Natural killer cell (primary cell): Measurements from ENCODE around the gene PHF20. TPM values are rescaled to one million over a fixed set of nuclear protein-coding genes. Genes with fewer than 3 reads are reported as not detected.
"Not testable (repeated sequence)": the region's sequence is repeated elsewhere in the genome, so short reads cannot be mapped to it uniquely, and the experiment has no call there.

Experiments used
- ATAC-seq, 3 donors: fragments of 150-1000 bp in 2 of 3; fragments of 200-7000 bp in 1 of 3; cut with Tn5 transposase; 1 replicate in 1 of 3; 2 replicates in 2 of 3; pipeline ENCODE4 v1.10.0; 2021; ENCODE audit warnings: mild to moderate bottlenecking in 2 of 3, moderate library complexity in 2 of 3
- DNase-seq, 2 donors: peaks; one replicate each; pipeline versions ENCODE4 v3.0.0 to v3.0.0-alpha.2; 2013 to 2021; ENCODE audit warnings: mixed read lengths in 1 of 2
- H3K27ac ChIP-seq: one replicate; pipeline ENCODE4 v1.5.1; 2013; ENCODE audit warnings: mild to moderate bottlenecking, low read length
- H3K27me3 ChIP-seq: one replicate; pipeline ENCODE4 v1.6.1; 2013; ENCODE audit warnings: low read length; ENCODE audit not compliant: control insufficient read depth, insufficient read depth
- H3K36me3 ChIP-seq: one replicate; pipeline ENCODE4 v1.6.1; 2013; ENCODE audit warnings: low read length; ENCODE audit not compliant: control insufficient read depth, insufficient read depth
- H3K4me1 ChIP-seq: one replicate; pipeline ENCODE4 v1.6.1; 2013; ENCODE audit warnings: low read length; ENCODE audit not compliant: control insufficient read depth, insufficient read depth
- H3K4me3 ChIP-seq: one replicate; pipeline ENCODE4 v1.5.1; 2013; ENCODE audit warnings: low read length
- H3K9me3 ChIP-seq: one replicate; pipeline ENCODE4 v1.6.1; 2013; ENCODE audit warnings: low read length; ENCODE audit not compliant: control insufficient read depth, insufficient read depth
- H3K27ac Mint-ChIP-seq, 2 donors: one replicate each; pipeline ENCODE4 v1.8.0; 2022; ENCODE audit warnings: mild to moderate bottlenecking in 2 of 2, mixed read lengths in 2 of 2, moderate library complexity in 1 of 2
- H3K27me3 Mint-ChIP-seq, 2 donors: one replicate each; pipeline ENCODE4 v1.8.0; 2022; ENCODE audit warnings: low read depth in 2 of 2, mixed read lengths in 2 of 2
- H3K36me3 Mint-ChIP-seq: one replicate; pipeline ENCODE4 v1.8.0; 2022; ENCODE audit warnings: mixed read lengths
- H3K4me1 Mint-ChIP-seq, 2 donors: one replicate each; pipeline ENCODE4 v1.8.0; 2022; ENCODE audit warnings: mixed read lengths in 2 of 2
- H3K4me3 Mint-ChIP-seq: one replicate; pipeline ENCODE4 v1.8.0; 2022; ENCODE audit warnings: mild to moderate bottlenecking, moderate library complexity, mixed read lengths
- H3K9me3 Mint-ChIP-seq, 2 donors: one replicate each; pipeline ENCODE4 v1.8.0; 2022; ENCODE audit warnings: mixed read lengths in 2 of 2
- CTCF ChIP-seq: fragments of 200-600 bp; IDR thresholded peaks from one replicate; pipeline ENCODE4 v1.8.0; 2022; ENCODE audit warnings: antibody characterized with exemption
- WGBS: methylation state at CpG from one replicate; pipeline ENCODE4 v1.1.7; 2013; ENCODE audit warnings: missing lambda C conversion rate; ENCODE audit not compliant: insufficient coverage; 5-methylcytosine and 5-hydroxymethylcytosine counted together
- intact Hi-C: fragments of 100-400 bp; cut with micrococcal nuclease; formaldehyde crosslinking; loops from one replicate; pipeline ENCODE4 v1.14.2; 2022
- total RNA-seq, 4 donors: library from RNA; stranded (reverse); fragments of 120-200 nt in 1 of 4; gene quantifications; one replicate each; pipeline versions ENCODE4 v1.2.3 to v1.2.4, GENCODE V29; 2013 to 2022

The PHF20 gene
- 100 to 1,000 TPM; 151 to 165 (median 161) TPM for total RNA-seq
- 139 TPM for total RNA-seq (2013)

GRCh38 chr20:35771689-35772562, at the start of gene PHF20:
PHF20 (plus strand) TSS chr20:35772015; CDS start chr20:35801523, 29,508 bp downstream.
- Mint-ChIP-seq H3K4me3 (peak within 1 kb of the TSS; percentile 96), H3K9me3 (no peaks in the 10 kb centered on the region), H3K27ac (peak within 1 kb of the TSS; percentile 98 to 100), H3K4me1 (peaks cover 65 to 70% of the 10 kb centered on the region in 2 donors), H3K27me3 (no peaks in the 10 kb centered on the region), H3K36me3 (peaks cover 7% of the 10 kb centered on the region)
- WGBS, result 2% methylated on average over 87 of the region's 87 CpGs
- H3K27ac ChIP-seq, result peak within 1 kb of the TSS; percentile 99
- peaks cover 6% of the 10 kb centered on the region for H3K36me3 ChIP-seq
- H3K4me1 ChIP-seq, result peaks cover 73% of the 10 kb centered on the region
- intact Hi-C loops, result loop anchor here (10.0 kb wide), 1 partner anchor 47 kb away; no protein-coding TSS in a partner anchor
- peak within 1 kb of the TSS; percentile 46 for H3K4me3 ChIP-seq
- H3K9me3 ChIP-seq, result no peaks in the 10 kb centered on the region
- no peaks in the 10 kb centered on the region for H3K27me3 ChIP-seq
- DNase-seq, result peak; percentile 100
- TF ChIP-seq CTCF, result no peak
- peak; percentile 77 to 93 (median 80) for ATAC-seq

- Mint-ChIP-seq H3K27ac (peak overlapping the region; percentile 83 to 86), H3K4me3 (peak overlapping the region; percentile 69), H3K4me1 (peaks cover 36 to 40% of the 10 kb centered on the region in 2 donors), H3K36me3 (peaks cover 17% of the 10 kb centered on the region)
- intact Hi-C loops, result loop anchor here (2.0 to 10.0 kb wide), 2 partner anchors 16 to 52 kb away; partner anchors contain the start of gene PHF20
- H3K27me3 ChIP-seq, H3K27me3 Mint-ChIP-seq, H3K9me3 Mint-ChIP-seq, DNase-seq, H3K27ac ChIP-seq, H3K4me3 ChIP-seq, H3K9me3 ChIP-seq: not testable (repeated sequence)
- 92% methylated on average over 4 of the region's 4 CpGs for WGBS
- Histone ChIP-seq H3K4me1 (peaks cover 20% of the 10 kb centered on the region), H3K36me3 (peaks cover 90% of the 10 kb centered on the region)
- peak; percentile 4 to 32 (median 24) for ATAC-seq
These were observed 48.6 kb upstream of the PHF20 start for GRCh38 chr20:35723275-35723639.

GRCh38 chr20:35723652-35724320, 48.0 kb upstream of the PHF20 start:
- H3K9me3 Mint-ChIP-seq, ATAC-seq, H3K27ac ChIP-seq, H3K27me3 Mint-ChIP-seq, H3K27me3 ChIP-seq, H3K4me3 ChIP-seq, H3K9me3 ChIP-seq, DNase-seq: not testable (repeated sequence)
- Histone ChIP-seq H3K4me1 (peaks cover 24% of the 10 kb centered on the region), H3K36me3 (peaks cover 92% of the 10 kb centered on the region)
- intact Hi-C loops, result loop anchor here (2.0 to 10.0 kb wide), 2 partner anchors 15 to 51 kb away; partner anchors contain the start of gene PHF20
- Mint-ChIP-seq H3K4me1 (peaks cover 35 to 40% of the 10 kb centered on the region in 2 donors), H3K36me3 (peaks cover 17% of the 10 kb centered on the region), H3K27ac (peak overlapping the region; percentile 83 to 86), H3K4me3 (peak overlapping the region; percentile 33)
- whole genome bisulfite sequencing, result 94% methylated on average over 12 of the region's 12 CpGs

GRCh38 chr20:35724321-35725230, 47.2 kb upstream of the PHF20 start:
- DNase-seq, result no peak
- no peaks in the 10 kb centered on the region for H3K9me3 Mint-ChIP-seq
- no peaks in the 10 kb centered on the region for H3K27me3 ChIP-seq
- H3K4me1 Mint-ChIP-seq, result peaks cover 40 to 43% of the 10 kb centered on the region in 2 donors
- H3K27me3 Mint-ChIP-seq, result no peaks in the 10 kb centered on the region
- 93% methylated on average over 11 of the region's 13 CpGs for WGBS
- intact Hi-C loops, result loop anchor here (10.0 kb wide), 1 partner anchor 50 kb away; the partner anchor contains the start of gene PHF20
- ATAC-seq, result no peak
- no peaks in the 10 kb centered on the region for H3K9me3 ChIP-seq
- peaks cover 24% of the 10 kb centered on the region for H3K4me1 ChIP-seq
- H3K27ac ChIP-seq, result no peak overlapping the region
- TF ChIP-seq CTCF, result no peak
- peaks cover 18% of the 10 kb centered on the region for H3K36me3 Mint-ChIP-seq
- H3K4me3 ChIP-seq, result no peak overlapping the region
- H3K36me3 ChIP-seq, result peaks cover 93% of the 10 kb centered on the region
- peak overlapping the region; percentile 45 to 83 for H3K27ac Mint-ChIP-seq
- H3K4me3 Mint-ChIP-seq, result peak overlapping the region; percentile 33
